NCI-H510A (cell line): ENCODE measurements around the gene BCAS4.
"Not testable (repeated sequence)": the region's sequence is repeated elsewhere in the genome, so short reads cannot be mapped to it uniquely, and the experiment has no call there.

Experiments used
- DNase-seq: peaks from one replicate; lab custom pipeline; 2025; lab: John Stamatoyannopoulos, UW

Gene BCAS4

GRCh38 chr20:50794846-50795634 is at the start of gene BCAS4:
TSS of gene BCAS4 (plus strand) at chr20:50795061. CDS start at chr20:50795084, 23 bp downstream.
- DNase-seq = peak; percentile 73

GRCh38 chr20:50745634-50746137 is 49.2 kb upstream of the BCAS4 start:
- DNase-seq = no peak

- DNase-seq = no peak
Measured at GRCh38 chr20:50746138-50746940, 48.5 kb upstream of the BCAS4 start.

GRCh38 chr20:50747275-50747674 is 47.6 kb upstream of the BCAS4 start:
- no peak for DNase-seq

GRCh38 chr20:50750145-50750671 is 44.7 kb upstream of the BCAS4 start:
- DNase-seq = no peak

GRCh38 chr20:50753152-50753551 is 41.7 kb upstream of the BCAS4 start:
- DNase-seq = no peak

- no peak for DNase-seq
Measured at GRCh38 chr20:50754420-50754819, 40.4 kb upstream of the BCAS4 start.

GRCh38 chr20:50756447-50756846 is 38.4 kb upstream of the BCAS4 start:
- DNase-seq = no peak

- no peak for DNase-seq
Measured at GRCh38 chr20:50758469-50758868, 36.4 kb upstream of the BCAS4 start.

- no peak for DNase-seq
Measured at GRCh38 chr20:50758992-50759391, 35.9 kb upstream of the BCAS4 start.

- DNase-seq = no peak
Measured at GRCh38 chr20:50759678-50760077, 35.2 kb upstream of the BCAS4 start.

- no peak for DNase-seq
Measured at GRCh38 chr20:50762045-50762422, 32.8 kb upstream of the BCAS4 start.

- DNase-seq = no peak
Measured at GRCh38 chr20:50762435-50763220, 32.2 kb upstream of the BCAS4 start.

GRCh38 chr20:50763550-50764458 is 31.1 kb upstream of the BCAS4 start:
- DNase-seq = not testable (repeated sequence)

GRCh38 chr20:50765251-50765650 is 29.6 kb upstream of the BCAS4 start:
- not testable (repeated sequence) for DNase-seq

- DNase-seq = no peak
Measured at GRCh38 chr20:50765674-50766073, 29.2 kb upstream of the BCAS4 start.

GRCh38 chr20:50766955-50767809 is 27.7 kb upstream of the BCAS4 start:
- DNase-seq = not testable (repeated sequence)

- not testable (repeated sequence) for DNase-seq
Measured at GRCh38 chr20:50768991-50769390, 25.9 kb upstream of the BCAS4 start.

- DNase-seq = not testable (repeated sequence)
Measured at GRCh38 chr20:50769551-50770085, 25.2 kb upstream of the BCAS4 start.
